ENCODE results near the gene JAML.

Gene JAML

DNA sequence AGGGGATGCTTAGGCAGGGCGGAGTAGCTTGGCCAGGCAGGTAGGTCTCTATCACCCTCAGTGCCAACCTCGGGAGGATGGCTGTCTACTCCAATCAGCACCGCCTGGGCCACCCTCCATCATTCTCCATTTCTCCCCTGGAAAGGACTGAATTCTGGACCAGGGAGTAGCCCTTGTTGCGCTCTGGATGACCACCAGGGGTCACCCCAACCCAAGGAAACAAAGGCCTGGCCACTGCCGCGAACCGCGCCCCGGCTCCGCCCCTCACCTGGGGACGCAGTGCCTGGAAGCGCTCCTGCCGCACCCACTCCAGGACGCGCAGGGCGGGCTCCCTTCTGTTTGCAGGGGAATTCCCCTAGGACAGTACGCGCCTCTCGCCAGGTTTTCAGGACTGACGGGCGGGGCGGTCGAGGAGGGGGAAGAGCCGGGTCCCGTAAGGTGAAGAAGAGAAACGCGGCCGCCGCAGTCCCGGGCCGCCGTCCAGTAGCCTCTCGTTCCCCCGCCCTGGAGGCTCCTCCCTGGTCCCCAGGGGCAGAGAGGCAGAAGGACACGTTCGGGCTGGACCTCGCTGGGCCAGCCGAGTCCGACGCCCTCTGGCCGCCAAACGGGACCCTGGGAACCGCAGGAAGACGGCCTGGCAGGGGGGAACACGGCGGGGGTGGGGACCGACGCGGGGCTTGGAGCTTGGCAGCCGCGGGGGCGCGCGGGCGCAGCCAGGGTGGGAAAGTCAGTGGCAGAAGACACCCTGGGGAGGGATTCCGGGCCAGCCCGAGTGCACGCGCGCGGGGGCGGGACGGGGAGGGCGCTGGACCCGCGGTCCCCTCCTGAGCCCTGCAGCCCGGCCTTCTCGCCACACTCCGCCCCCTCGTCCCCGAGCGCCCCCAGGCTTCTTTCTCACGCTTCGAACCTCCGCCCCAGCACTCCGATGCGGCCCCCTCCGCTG lies 79.3 kb downstream of the JAML start:
- DNase-seq (ENCODE audit: low spot score), result peak; percentile 97

DNA sequence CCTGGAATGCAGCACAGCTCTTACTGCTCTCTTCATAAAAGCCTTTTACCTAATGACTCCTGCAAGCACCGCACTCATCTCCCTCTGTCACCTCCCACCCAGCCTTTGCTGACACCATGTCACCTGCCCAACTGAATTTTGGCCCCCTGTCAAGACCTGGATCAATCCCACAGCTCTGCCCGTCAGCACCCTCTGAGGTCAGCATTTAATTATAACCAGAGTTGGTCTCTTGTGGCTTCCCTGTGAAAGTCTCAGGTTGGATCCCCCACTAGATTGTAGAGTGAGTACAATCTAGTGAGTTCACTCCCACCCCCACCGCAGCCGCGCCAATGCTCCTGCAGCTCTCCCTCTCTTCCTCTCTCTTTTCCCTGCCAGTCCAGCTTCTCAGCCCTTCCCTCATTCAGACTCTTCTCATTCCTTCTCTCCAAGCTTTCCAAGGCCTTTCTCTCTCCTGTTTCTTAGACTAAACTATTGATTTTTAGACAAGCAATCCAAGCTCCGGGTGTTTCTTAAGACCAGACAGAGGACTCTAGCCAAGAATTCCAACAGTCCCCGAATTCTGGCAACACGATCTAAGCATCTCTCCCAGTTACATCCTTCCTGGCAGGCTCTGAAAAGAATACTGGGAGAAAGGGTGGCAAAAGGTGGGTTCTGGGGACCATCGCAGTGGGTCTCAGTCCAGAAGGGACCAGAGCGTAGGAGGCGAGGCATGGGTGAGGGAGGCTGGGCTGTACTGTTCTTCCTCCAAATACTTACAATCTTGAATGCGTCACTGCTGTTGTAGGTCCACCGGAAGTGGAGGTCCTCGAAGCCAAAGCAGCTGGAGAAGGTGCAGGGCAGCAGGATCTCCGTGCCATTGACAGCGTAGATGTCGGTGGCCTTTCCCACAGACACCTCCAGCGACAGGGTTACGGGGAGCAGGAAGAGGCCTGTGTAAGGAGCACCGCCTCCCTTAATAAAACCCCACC lies 80.2 kb downstream of the JAML start:
- no peak for DNase-seq (ENCODE audit: low spot score)

All from iPS-NIHi11 (cell line).